Measurements from ENCODE around the gene MBNL3. TPM values are rescaled to one million over a fixed set of nuclear protein-coding genes. Genes with fewer than 3 reads are reported as not detected.

MBNL3 gene
- total RNA-seq, 1 experiment from 2014 or later, result 2.6 TPM

DNA sequence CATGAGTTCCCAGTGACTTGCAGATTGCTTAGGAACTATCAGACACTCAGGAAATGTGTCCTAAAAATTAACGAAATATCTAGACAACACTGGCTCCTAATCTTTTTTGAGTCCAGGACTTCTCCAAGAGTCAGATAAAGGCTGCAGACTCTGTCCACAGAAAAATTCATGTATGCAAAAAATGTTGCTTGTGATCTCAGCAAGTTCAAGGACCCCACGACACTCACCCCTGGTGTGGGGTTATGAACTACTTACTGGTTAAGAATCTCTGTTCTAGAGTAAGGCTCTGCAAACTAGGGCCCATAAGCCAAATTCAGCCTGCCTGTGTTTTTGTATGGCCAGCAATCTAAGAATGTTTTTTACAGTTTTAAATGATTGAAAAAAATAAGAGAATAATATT, 93.2 kb downstream of the MBNL3 start:
- Histone ChIP-seq H3K9ac (ENCODE audit: extremely low read depth, insufficient read length, low read length) (no peak overlapping the region), H3K79me2 (ENCODE audit: insufficient read depth, low read length) (no peaks in the 10 kb centered on the region), H4K5ac (ENCODE audit: insufficient read length, low read depth, low read length) (no peak overlapping the region), H3K79me1 (ENCODE audit: insufficient read depth, low read depth, low read length, poor library complexity, severe bottlenecking) (no peaks in the 10 kb centered on the region), H3K4ac (ENCODE audit: low read depth, low read length) (no peak overlapping the region), H4K8ac (replicated peaks; ENCODE audit: insufficient read length, low read depth, low read length) (no peak overlapping the region), H2BK5ac (ENCODE audit: insufficient read length, low read length) (no peak overlapping the region), H3K9me3 (ENCODE audit: control insufficient read depth, low read depth, low read length) (no peaks in the 10 kb centered on the region), H2AFZ (ENCODE audit: low read length) (no peak overlapping the region), H3K4me2 (ENCODE audit: insufficient read depth, insufficient read length, low read length) (no peak overlapping the region), H4K20me1 (ENCODE audit: control insufficient read depth, insufficient read depth, insufficient read length) (no peaks in the 10 kb centered on the region), H3K18ac (ENCODE audit: insufficient read length, low read depth, low read length) (no peak overlapping the region), H3K23me2 (ENCODE audit: insufficient read length, low read depth, low read length, poor library complexity, severe bottlenecking) (no peaks in the 10 kb centered on the region), H3K23ac (ENCODE audit: insufficient read length, low read depth, low read length) (no peak overlapping the region), H3T11ph (ENCODE audit: low read length) (no peak overlapping the region), H2BK20ac (ENCODE audit: low read depth, low read length, poor library complexity, severe bottlenecking) (no peak overlapping the region), H3K14ac (ENCODE audit: insufficient read depth, low read length) (no peak overlapping the region), H4K91ac (ENCODE audit: insufficient read length, low read depth, low read length) (no peak overlapping the region), H2BK15ac (ENCODE audit: low read depth, low read length) (no peak overlapping the region), H3K27ac (ENCODE audit: insufficient read length, low read depth, low read length) (no peak overlapping the region), H2BK12ac (ENCODE audit: insufficient read length, low read depth, low read length) (no peak overlapping the region), H3K4me1 (ENCODE audit: insufficient read depth, low read length) (no peaks in the 10 kb centered on the region), H2BK120ac (ENCODE audit: low read depth, low read length, poor library complexity, severe bottlenecking) (no peak overlapping the region), H2AK5ac (ENCODE audit: insufficient read length, low read length) (no peak overlapping the region), H3K56ac (ENCODE audit: insufficient read length, low read depth, low read length) (no peak overlapping the region), H3K27me3 (ENCODE audit: insufficient read depth, low read length) (no peaks in the 10 kb centered on the region)
- H3K27me3 Mint-ChIP-seq (ENCODE audit: low read depth), result no peaks in the 10 kb centered on the region; the same call in 1 of the 2 replicates
- no peak for DNase-seq
- no peaks in the 10 kb centered on the region for H3K36me3 Mint-ChIP-seq (ENCODE audit: insufficient read depth in 1 of 3, low read depth in 3 of 3)
- no CpG with 5 or more reads among the region's 2 CpGs for WGBS (ENCODE audit: extremely low coverage, insufficient read length, low lambda C conversion rate)
- TF ChIP-seq, protein P1, sequence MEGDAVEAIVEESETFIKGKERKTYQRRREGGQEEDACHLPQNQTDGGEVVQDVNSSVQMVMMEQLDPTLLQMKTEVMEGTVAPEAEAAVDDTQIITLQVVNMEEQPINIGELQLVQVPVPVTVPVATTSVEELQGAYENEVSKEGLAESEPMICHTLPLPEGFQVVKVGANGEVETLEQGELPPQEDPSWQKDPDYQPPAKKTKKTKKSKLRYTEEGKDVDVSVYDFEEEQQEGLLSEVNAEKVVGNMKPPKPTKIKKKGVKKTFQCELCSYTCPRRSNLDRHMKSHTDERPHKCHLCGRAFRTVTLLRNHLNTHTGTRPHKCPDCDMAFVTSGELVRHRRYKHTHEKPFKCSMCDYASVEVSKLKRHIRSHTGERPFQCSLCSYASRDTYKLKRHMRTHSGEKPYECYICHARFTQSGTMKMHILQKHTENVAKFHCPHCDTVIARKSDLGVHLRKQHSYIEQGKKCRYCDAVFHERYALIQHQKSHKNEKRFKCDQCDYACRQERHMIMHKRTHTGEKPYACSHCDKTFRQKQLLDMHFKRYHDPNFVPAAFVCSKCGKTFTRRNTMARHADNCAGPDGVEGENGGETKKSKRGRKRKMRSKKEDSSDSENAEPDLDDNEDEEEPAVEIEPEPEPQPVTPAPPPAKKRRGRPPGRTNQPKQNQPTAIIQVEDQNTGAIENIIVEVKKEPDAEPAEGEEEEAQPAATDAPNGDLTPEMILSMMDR (conservative IDR thresholded peaks at IDR 0.05), result no peak
- peak overlapping the region in 1 of 3 experiments; percentile 76; a peak in 2 of 7 replicates for H3K27ac Mint-ChIP-seq
- no peaks in the 10 kb centered on the region for H3K4me1 Mint-ChIP-seq
- no peaks in the 10 kb centered on the region for H3K9me3 Mint-ChIP-seq
- H3K4me3 Mint-ChIP-seq, result no peak overlapping the region
